Measurements from ENCODE around the gene MVB12B. TPM values are rescaled to one million over a fixed set of nuclear protein-coding genes. Genes with fewer than 3 reads are reported as not detected.

The MVB12B gene
- 5.8 and 7.1 TPM in 2 replicates for total RNA-seq (2021)
- long read RNA-seq, full-length matches to known transcripts = 2 of 10 reads
- long read RNA-seq, partial matches to known transcripts = 1 of 10 reads
- long read RNA-seq, other reads (novel, unspliced or antisense) = 7 of 10 reads

- H3K36me3 Mint-ChIP-seq (ENCODE audit: insufficient read depth in 1 of 3, low read depth in 3 of 3) = peaks cover 0 to 10% (median 3%) of the 10 kb centered on the region in 3 experiments; a peak in 4 of 7 replicates
- peak within 1 kb of the TSS in 2 of 3 experiments; percentile 28 to 76; a peak in 2 of 7 replicates for H3K27ac Mint-ChIP-seq
- no peak within 1 kb of the TSS for H3K9ac ChIP-seq (ENCODE audit: extremely low read depth, insufficient read length, low read length)
- no peak within 1 kb of the TSS for H2BK12ac ChIP-seq (ENCODE audit: insufficient read length, low read depth, low read length)
- peaks cover 19% of the 10 kb centered on the region for H3K27me3 Mint-ChIP-seq (ENCODE audit: low read depth)
- peak within 1 kb of the TSS; percentile 65 for H3K4me2 ChIP-seq (ENCODE audit: insufficient read depth, insufficient read length, low read length)
- no peak within 1 kb of the TSS for H3K56ac ChIP-seq (ENCODE audit: insufficient read length, low read depth, low read length)
- no peak within 1 kb of the TSS for H2BK20ac ChIP-seq (ENCODE audit: low read depth, low read length, poor library complexity, severe bottlenecking)
- H4K8ac ChIP-seq (replicated peaks; ENCODE audit: insufficient read length, low read depth, low read length) = no peak within 1 kb of the TSS
- no peak for TF ChIP-seq CTCF (conservative IDR thresholded peaks at IDR 0.05)
- peaks cover 16 to 21% of the 10 kb centered on the region in 2 experiments for H3K9me3 Mint-ChIP-seq
- H4K5ac ChIP-seq (ENCODE audit: insufficient read length, low read depth, low read length) = no peak within 1 kb of the TSS
- peaks cover 15% of the 10 kb centered on the region in 2 experiments for H3K4me1 Mint-ChIP-seq
- peak; percentile 46 for DNase-seq
- no peak within 1 kb of the TSS for H3T11ph ChIP-seq (ENCODE audit: low read length)
- no peak within 1 kb of the TSS for H4K91ac ChIP-seq (ENCODE audit: insufficient read length, low read depth, low read length)
- H3K27me3 ChIP-seq (ENCODE audit: insufficient read depth, low read length) = no peaks in the 10 kb centered on the region
- H3K14ac ChIP-seq (ENCODE audit: insufficient read depth, low read length) = peak within 1 kb of the TSS; percentile 83
- no peaks in the 10 kb centered on the region for H4K20me1 ChIP-seq (ENCODE audit: control insufficient read depth, insufficient read depth, insufficient read length)
- H3K23ac ChIP-seq (ENCODE audit: insufficient read length, low read depth, low read length) = no peak within 1 kb of the TSS
- H2AFZ ChIP-seq (ENCODE audit: low read length) = peak within 1 kb of the TSS; percentile 34
- no peaks in the 10 kb centered on the region for H3K79me2 ChIP-seq (ENCODE audit: insufficient read depth, low read length)
- no peak within 1 kb of the TSS for H3K27ac ChIP-seq (ENCODE audit: insufficient read length, low read depth, low read length)
- WGBS (ENCODE audit: extremely low coverage, insufficient read length, low lambda C conversion rate) = no CpG with 5 or more reads among the region's 94 CpGs
- no peak within 1 kb of the TSS for H2AK5ac ChIP-seq (ENCODE audit: insufficient read length, low read length)
- H3K9me3 ChIP-seq (ENCODE audit: control insufficient read depth, low read depth, low read length) = no peaks in the 10 kb centered on the region
- H3K23me2 ChIP-seq (ENCODE audit: insufficient read length, low read depth, low read length, poor library complexity, severe bottlenecking) = peaks cover 8% of the 10 kb centered on the region
- H3K4ac ChIP-seq (ENCODE audit: low read depth, low read length) = no peak within 1 kb of the TSS
- peaks cover 2% of the 10 kb centered on the region; the same call in 1 of the 2 replicates for H3K4me1 ChIP-seq (ENCODE audit: insufficient read depth, low read length)
- H2BK120ac ChIP-seq (ENCODE audit: low read depth, low read length, poor library complexity, severe bottlenecking) = no peak within 1 kb of the TSS
- no peaks in the 10 kb centered on the region for H3K79me1 ChIP-seq (ENCODE audit: insufficient read depth, low read depth, low read length, poor library complexity, severe bottlenecking)
- H2BK5ac ChIP-seq (ENCODE audit: insufficient read length, low read length) = no peak within 1 kb of the TSS
- H3K18ac ChIP-seq (ENCODE audit: insufficient read length, low read depth, low read length) = no peak within 1 kb of the TSS
- H3K4me3 Mint-ChIP-seq = peak within 1 kb of the TSS; percentile 69 to 82
- H2BK15ac ChIP-seq (ENCODE audit: low read depth, low read length) = no peak within 1 kb of the TSS
These were observed at the start of gene MVB12B for GRCh38 chr9:126326228-126327005. Gene MVB12B (plus strand): TSS chr9:126326829. CDS start chr9:126326930, 101 bp downstream.
